SK-N-SH treated with all-trans-retinoic acid at 6 μM for 48 hours (cell line): ENCODE results near the gene SYT3.
A peak's percentile ranks its signal among the peaks of the same experiment; 100 is the strongest.

Experiments
- ATAC-seq: fragments of 200-7000 bp; cut with Tn5 transposase; 3 replicates; pipeline ENCODE4 v1.9.1; 2020; ENCODE audit warnings: mild to moderate bottlenecking, moderate library complexity
- ARNTL ChIP-seq: fragments of 450-650 bp; formaldehyde crosslinking; IDR thresholded peaks from 2 replicates; pipeline ENCODE4 v1.5.0; 2020; ENCODE audit warnings: low read depth, mild to moderate bottlenecking, moderate library complexity, borderline replicate concordance
- CREB5 ChIP-seq: fragments of 250-450 bp; sonication (Bioruptor Pico); IDR thresholded peaks from 2 replicates; pipeline ENCODE4 v1.5.1; 2020; ENCODE audit warnings: low read depth, mild to moderate bottlenecking, moderate library complexity
- CSDC2 ChIP-seq: fragments of 250-450 bp; sonication (Bioruptor Pico); IDR thresholded peaks from 2 replicates; pipeline ENCODE4 v1.5.0; 2020; ENCODE audit warnings: mild to moderate bottlenecking, moderate library complexity
- CSRNP3 ChIP-seq: fragments of 250-450 bp; sonication (Bioruptor Pico); IDR thresholded peaks from 2 replicates; pipeline ENCODE4 v1.5.1; 2021; ENCODE audit warnings: mild to moderate bottlenecking, moderate library complexity
- ESRRG ChIP-seq: fragments of 250-450 bp; sonication (Bioruptor Pico); IDR thresholded peaks from 2 replicates; pipeline ENCODE4 v1.6.1; 2021; ENCODE audit warnings: mild to moderate bottlenecking
- ISL1 ChIP-seq: fragments of 250-450 bp; sonication (Bioruptor Pico); IDR thresholded peaks from 2 replicates; pipeline ENCODE4 v2.1.2; 2022; ENCODE audit warnings: mild to moderate bottlenecking, moderate library complexity
- OSR1 ChIP-seq: fragments of 250-450 bp; sonication (Bioruptor Pico); IDR thresholded peaks from 2 replicates; pipeline ENCODE4 v1.8.0; 2022; ENCODE audit warnings: moderate library complexity, mild to moderate bottlenecking, inconsistent platforms
- PATZ1 ChIP-seq: fragments of 250-450 bp; sonication (Bioruptor Pico); IDR thresholded peaks from 2 replicates; pipeline ENCODE4 v1.8.0; 2020; ENCODE audit warnings: mild to moderate bottlenecking, moderate library complexity, borderline replicate concordance
- PPARA ChIP-seq: fragments of 250-450 bp; sonication (Bioruptor Pico); IDR thresholded peaks from 2 replicates; pipeline ENCODE4 v1.5.0; 2020; ENCODE audit warnings: mild to moderate bottlenecking, borderline replicate concordance
- RARB ChIP-seq: fragments of 250-450 bp; sonication (Bioruptor Pico); IDR thresholded peaks from 2 replicates; pipeline ENCODE4 v1.8.0; 2021; ENCODE audit warnings: mild to moderate bottlenecking, moderate library complexity
- SNAI2 ChIP-seq: fragments of 250-450 bp; sonication (Bioruptor Pico); IDR thresholded peaks from 2 replicates; pipeline ENCODE4 v1.5.0; 2020; ENCODE audit warnings: mild to moderate bottlenecking, moderate library complexity
- TCF4 ChIP-seq: fragments of 250-450 bp; sonication (Bioruptor Pico); IDR thresholded peaks from 2 replicates; pipeline ENCODE4 v1.8.0; 2021; ENCODE audit warnings: mild to moderate bottlenecking, moderate library complexity, borderline replicate concordance
- TOX ChIP-seq: fragments of 250-450 bp; sonication (Bioruptor Pico); IDR thresholded peaks from 2 replicates; pipeline ENCODE4 v1.8.0; 2021; ENCODE audit warnings: mild to moderate bottlenecking, moderate library complexity, borderline replicate concordance
- TSHZ2 ChIP-seq: fragments of 250-450 bp; sonication (Bioruptor Pico); IDR thresholded peaks from 2 replicates; pipeline ENCODE4 v1.5.0; 2020; ENCODE audit warnings: mild to moderate bottlenecking, moderate library complexity
- ZNF565 ChIP-seq: fragments of 450-650 bp; formaldehyde crosslinking; conservative IDR thresholded peaks from 2 replicates; pipeline ENCODE4 v1.5.0; 2020; ENCODE audit warnings: low read depth, mild to moderate bottlenecking, moderate library complexity
- ZNF70 ChIP-seq: fragments of 450-650 bp; formaldehyde crosslinking; IDR thresholded peaks from 2 replicates; pipeline ENCODE4 v1.5.0; 2020; ENCODE audit warnings: mild to moderate bottlenecking, moderate library complexity
- ZNF8 ChIP-seq: fragments of 450-650 bp; formaldehyde crosslinking; IDR thresholded peaks from 2 replicates; pipeline ENCODE4 v1.5.0; 2020; ENCODE audit warnings: mild to moderate bottlenecking, moderate library complexity

SYT3 gene

GRCh38 chr19:50679177-50680125, 39.8 kb upstream of the SYT3 start:
- peak; percentile 98 for ATAC-seq
- no peak for TF ChIP-seq TCF4 (CRISPR knock-in tag)
- no peak for TF ChIP-seq ZNF565 (CRISPR knock-in tag)
- no peak for TF ChIP-seq ARNTL (CRISPR knock-in tag)
- TF ChIP-seq ESRRG (CRISPR knock-in tag) = no peak
- no peak for TF ChIP-seq TOX (CRISPR knock-in tag)
- TF ChIP-seq ZNF70 (CRISPR knock-in tag) = no peak
- TF ChIP-seq ZNF8 (CRISPR knock-in tag) = no peak
- TF ChIP-seq ISL1 (CRISPR knock-in tag) = no peak
- TF ChIP-seq TSHZ2 (CRISPR knock-in tag) = no peak
- no peak for TF ChIP-seq PPARA (CRISPR knock-in tag)
- no peak for TF ChIP-seq CREB5

GRCh38 chr19:50678323-50678722, 38.6 kb upstream of the SYT3 start:
- ATAC-seq = no peak
- TF ChIP-seq CSDC2 = no peak
- no peak for TF ChIP-seq CREB5
- TF ChIP-seq PATZ1 (CRISPR knock-in tag) = no peak
- no peak for TF ChIP-seq RARB (CRISPR knock-in tag)
- no peak for TF ChIP-seq ESRRG (CRISPR knock-in tag)
- TF ChIP-seq TSHZ2 (CRISPR knock-in tag) = no peak
- no peak for TF ChIP-seq TCF4 (CRISPR knock-in tag)
- no peak for TF ChIP-seq ARNTL (CRISPR knock-in tag)
- TF ChIP-seq TOX (CRISPR knock-in tag) = no peak
- TF ChIP-seq SNAI2 (CRISPR knock-in tag) = no peak

GRCh38 chr19:50677636-50678035, 38.0 kb upstream of the SYT3 start:
- TF ChIP-seq OSR1 (CRISPR knock-in tag) (no peak), CSDC2 (no peak), ESRRG (CRISPR knock-in tag) (no peak), ARNTL (CRISPR knock-in tag) (no peak), CREB5 (no peak), CSRNP3 (no peak)
- ATAC-seq = no peak
